Astrocyte (in vitro differentiated cells and primary cell): ENCODE data around the gene SETD1B. TPM values are rescaled to one million over a fixed set of nuclear protein-coding genes. Genes with fewer than 3 reads are reported as not detected.

ENCODE experiments used
- DNase-seq: peaks from one replicate; pipeline ENCODE4 v3.0.0-alpha.2; 2010; ENCODE audit warnings: low read depth
- FAIRE-seq: peaks from 2 replicates; lab custom pipeline; 2011; peaks lifted over from hg19 to GRCh38; lab: Jason Lieb, UNC
- H2AFZ ChIP-seq: 2 replicates; pipeline ENCODE4 v1.6.0; 2012; ENCODE audit warnings: low read depth, low read length, inconsistent platforms
- H3K27ac ChIP-seq: 2 replicates; pipeline ENCODE4 v1.5.1; 2011; ENCODE audit warnings: low read depth, low read length, inconsistent platforms
- H3K27me3 ChIP-seq: 2 replicates; pipeline ENCODE4 v1.6.0; 2011; ENCODE audit warnings: low read length, inconsistent platforms; ENCODE audit not compliant: insufficient read depth
- H3K36me3 ChIP-seq: 2 replicates; pipeline ENCODE4 v1.5.1; 2011; ENCODE audit warnings: low read length, inconsistent platforms; ENCODE audit not compliant: insufficient read depth
- H3K4me1 ChIP-seq: 2 replicates; pipeline ENCODE4 v1.5.1; 2011; ENCODE audit warnings: low read length, inconsistent platforms; ENCODE audit not compliant: insufficient read depth
- H3K4me2 ChIP-seq: 2 replicates; pipeline ENCODE4 v1.6.0; 2012; ENCODE audit warnings: low read length, inconsistent platforms
- H3K4me3 ChIP-seq: 2 replicates; pipeline ENCODE4 v1.5.1; 2011; ENCODE audit warnings: low read depth, mild to moderate bottlenecking, low read length, inconsistent platforms; ENCODE audit not compliant: insufficient read depth
- H3K79me2 ChIP-seq: 2 replicates; pipeline ENCODE4 v1.6.0; 2012; ENCODE audit warnings: mild to moderate bottlenecking, low read length, inconsistent platforms; ENCODE audit not compliant: insufficient read depth
- H3K9ac ChIP-seq: 2 replicates; pipeline ENCODE4 v1.6.0; 2012; ENCODE audit warnings: mild to moderate bottlenecking, low read length, inconsistent platforms
- H3K9me3 ChIP-seq: 2 replicates; pipeline ENCODE4 v1.5.1; 2012; ENCODE audit warnings: low read depth, mild to moderate bottlenecking, low read length, inconsistent platforms; ENCODE audit not compliant: insufficient read depth
- H4K20me1 ChIP-seq: 2 replicates; pipeline ENCODE4 v1.6.0; 2012; ENCODE audit warnings: low read length, inconsistent platforms; ENCODE audit not compliant: insufficient read depth
- H3K27ac Mint-ChIP-seq: one replicate; pipeline ENCODE4 v1.8.0; 2021; ENCODE audit warnings: mild to moderate bottlenecking, mixed read lengths; ENCODE audit not compliant: unreplicated experiment
- H3K27me3 Mint-ChIP-seq: one replicate; pipeline ENCODE4 v1.8.0; 2021; ENCODE audit warnings: low read depth, mixed read lengths; ENCODE audit not compliant: unreplicated experiment
- H3K36me3 Mint-ChIP-seq: one replicate; pipeline ENCODE4 v1.8.0; 2021; ENCODE audit warnings: low read depth, mixed read lengths; ENCODE audit not compliant: unreplicated experiment
- H3K4me1 Mint-ChIP-seq: one replicate; pipeline ENCODE4 v1.8.0; 2021; ENCODE audit warnings: low read depth, mixed read lengths; ENCODE audit not compliant: unreplicated experiment
- H3K4me3 Mint-ChIP-seq: one replicate; pipeline ENCODE4 v1.8.0; 2021; ENCODE audit warnings: mild to moderate bottlenecking, moderate library complexity, mixed read lengths; ENCODE audit not compliant: unreplicated experiment
- H3K9me3 Mint-ChIP-seq: one replicate; pipeline ENCODE4 v1.8.0; 2021; ENCODE audit warnings: mild to moderate bottlenecking, mixed read lengths; ENCODE audit not compliant: unreplicated experiment
- CTCF ChIP-seq: IDR thresholded peaks from 2 replicates; pipeline ENCODE4 v1.5.1; 2011; ENCODE audit warnings: low read depth, mild to moderate bottlenecking, inconsistent platforms, low read length, moderate library complexity; ENCODE audit not compliant: insufficient read depth
- EZH2 ChIP-seq: IDR thresholded peaks from 2 replicates; pipeline ENCODE4 v1.6.1; 2012; ENCODE audit warnings: mild to moderate bottlenecking, low read length, inconsistent platforms; ENCODE audit not compliant: insufficient read depth
- total RNA-seq: library from RNA; stranded (reverse); gene quantifications from 2 replicates; pipeline ENCODE4 v1.2.1, GENCODE V29; 2021

SETD1B gene
- total RNA-seq, 1 donor from 2014 or later: 24.0 TPM

GRCh38 chr12:121787063-121788025 lies 16.5 kb upstream of the SETD1B start:
- Mint-ChIP-seq H3K9me3 (no peaks in the 10 kb centered on the region), H3K27me3 (no peaks in the 10 kb centered on the region), H3K4me3 (no peak overlapping the region), H3K36me3 (peaks cover 2% of the 10 kb centered on the region), H3K4me1 (peaks cover 29% of the 10 kb centered on the region), H3K27ac (peak overlapping the region; percentile 72)
- Histone ChIP-seq H2AFZ (no peak overlapping the region), H3K4me2 (no peak overlapping the region), H3K79me2 (no peaks in the 10 kb centered on the region), H3K4me3 (no peak overlapping the region), H3K4me1 (peaks cover 31% of the 10 kb centered on the region), H3K27ac (no peak overlapping the region), H3K27me3 (no peaks in the 10 kb centered on the region), H3K9me3 (no peaks in the 10 kb centered on the region), H4K20me1 (peaks cover 17% of the 10 kb centered on the region), H3K36me3 (no peaks in the 10 kb centered on the region), H3K9ac (no peak overlapping the region)
- FAIRE-seq (no peak), DNase-seq (no peak)
- TF ChIP-seq CTCF: no peak
- no peak for TF ChIP-seq EZH2

GRCh38 chr12:121788176-121788818 lies 15.5 kb upstream of the SETD1B start:
- H3K27me3 Mint-ChIP-seq: no peaks in the 10 kb centered on the region
- FAIRE-seq (no peak), DNase-seq (no peak)
- H3K4me3 Mint-ChIP-seq: no peak overlapping the region
- Histone ChIP-seq H3K4me1 (peaks cover 33% of the 10 kb centered on the region), H3K9ac (no peak overlapping the region), H3K36me3 (no peaks in the 10 kb centered on the region), H3K4me3 (no peak overlapping the region), H3K27me3 (no peaks in the 10 kb centered on the region), H3K79me2 (no peaks in the 10 kb centered on the region), H2AFZ (no peak overlapping the region), H4K20me1 (peaks cover 14% of the 10 kb centered on the region), H3K9me3 (no peaks in the 10 kb centered on the region), H3K27ac (no peak overlapping the region), H3K4me2 (no peak overlapping the region)
- no peaks in the 10 kb centered on the region for H3K9me3 Mint-ChIP-seq
- no peak overlapping the region for H3K27ac Mint-ChIP-seq
- TF ChIP-seq CTCF: no peak
- TF ChIP-seq EZH2: no peak
- H3K4me1 Mint-ChIP-seq: peaks cover 26% of the 10 kb centered on the region
- peaks cover 2% of the 10 kb centered on the region for H3K36me3 Mint-ChIP-seq
